ENCODE results near the gene PSMD6.

PSMD6 gene

GRCh38 chr3:63977893-63978292 is 45.4 kb downstream of the PSMD6 start:
- DNase-seq (ENCODE audit: low read depth) = peak; percentile 62

GRCh38 chr3:63976872-63977200 is 46.5 kb downstream of the PSMD6 start:
- no peak for DNase-seq (ENCODE audit: low read depth)

GRCh38 chr3:63976161-63976871 is 47.0 kb downstream of the PSMD6 start:
- DNase-seq (ENCODE audit: low read depth) = peak; percentile 98

- peak; percentile 69 for DNase-seq (ENCODE audit: low read depth)
Measured at GRCh38 chr3:63975723-63976122, 47.6 kb downstream of the PSMD6 start.

GRCh38 chr3:63974451-63974850 is 48.8 kb downstream of the PSMD6 start:
- DNase-seq (ENCODE audit: low read depth) = no peak

GRCh38 chr3:63973406-63973805 is 49.9 kb downstream of the PSMD6 start:
- no peak for DNase-seq (ENCODE audit: low read depth)

- no peak for DNase-seq (ENCODE audit: low read depth)
Measured at GRCh38 chr3:63972987-63973386, 50.3 kb downstream of the PSMD6 start.

GRCh38 chr3:63972196-63972595 is 51.1 kb downstream of the PSMD6 start:
- peak; percentile 77 for DNase-seq (ENCODE audit: low read depth)

GRCh38 chr3:63970631-63971475 is 52.4 kb downstream of the PSMD6 start:
- peak; percentile 65 for DNase-seq (ENCODE audit: low read depth)

GRCh38 chr3:63969876-63970275 is 53.4 kb downstream of the PSMD6 start:
- DNase-seq (ENCODE audit: low read depth) = no peak

GRCh38 chr3:63968612-63969350 is 54.5 kb downstream of the PSMD6 start:
- DNase-seq (ENCODE audit: low read depth) = no peak

- peak; percentile 83 for DNase-seq (ENCODE audit: low read depth)
Measured at GRCh38 chr3:63967675-63968611, 55.4 kb downstream of the PSMD6 start.

GRCh38 chr3:63966871-63967270 is 56.4 kb downstream of the PSMD6 start:
- no peak for DNase-seq (ENCODE audit: low read depth)

- no peak for DNase-seq (ENCODE audit: low read depth)
Measured at GRCh38 chr3:63966007-63966406, 57.3 kb downstream of the PSMD6 start.

- no peak for DNase-seq (ENCODE audit: low read depth)
Measured at GRCh38 chr3:63964681-63965485, 58.4 kb downstream of the PSMD6 start.

- no peak for DNase-seq (ENCODE audit: low read depth)
Measured at GRCh38 chr3:63963496-63963895, 59.8 kb downstream of the PSMD6 start.

- DNase-seq (ENCODE audit: low read depth) = peak; percentile 69
Measured at GRCh38 chr3:63961891-63962290, 61.4 kb downstream of the PSMD6 start.

Data from amniotic epithelial cell (primary cell).